Activated CD4-positive, alpha-beta T cell treated with anti-CD3 and anti-CD28 coated beads, Interleukin-2, amount 50 U/mL, for 4 hours (primary cell): ENCODE data around the gene CDK12.
A peak's percentile ranks its signal among the peaks of the same experiment; 100 is the strongest.
"Not testable (repeated sequence)": the region's sequence is repeated elsewhere in the genome, so short reads cannot be mapped to it uniquely, and the experiment has no call there.

Experiments used
- DNase-seq, 2 experiments: peaks; one replicate each; pipeline ENCODE4 v3.0.0-alpha.2; 2020

Gene CDK12

DNA sequence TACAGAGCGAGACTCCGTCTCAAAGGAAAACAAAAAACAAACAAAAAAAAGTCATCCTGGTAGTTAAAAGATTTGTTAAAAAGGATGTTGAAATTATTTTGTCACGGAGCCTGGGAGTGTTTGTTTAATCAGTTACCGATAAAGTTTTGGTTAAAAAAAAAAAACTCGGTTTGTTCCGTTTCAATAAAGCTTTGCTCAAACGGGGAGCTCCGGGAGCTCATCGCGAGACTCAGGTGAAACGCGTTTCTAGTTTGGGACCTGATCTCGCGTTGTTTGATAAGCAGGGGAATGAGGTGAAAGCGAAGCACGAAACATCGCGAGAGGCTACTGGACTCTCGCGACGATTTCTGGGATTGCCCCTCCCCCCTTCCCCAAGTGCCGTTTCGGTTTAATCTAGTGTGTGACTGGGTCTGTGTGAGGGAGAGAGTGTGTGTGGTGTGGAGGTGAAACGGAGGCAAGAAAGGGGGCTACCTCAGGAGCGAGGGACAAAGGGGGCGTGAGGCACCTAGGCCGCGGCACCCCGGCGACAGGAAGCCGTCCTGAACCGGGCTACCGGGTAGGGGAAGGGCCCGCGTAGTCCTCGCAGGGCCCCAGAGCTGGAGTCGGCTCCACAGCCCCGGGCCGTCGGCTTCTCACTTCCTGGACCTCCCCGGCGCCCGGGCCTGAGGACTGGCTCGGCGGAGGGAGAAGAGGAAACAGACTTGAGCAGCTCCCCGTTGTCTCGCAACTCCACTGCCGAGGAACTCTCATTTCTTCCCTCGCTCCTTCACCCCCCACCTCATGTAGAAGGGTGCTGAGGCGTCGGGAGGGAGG, at the start of gene CDK12:
Gene CDK12 (plus strand): TSS at position 374 of the 813 bp plus-strand sequence. CDS start 586 bp downstream, outside the sequence.
- peak; percentile 92 for DNase-seq

DNA sequence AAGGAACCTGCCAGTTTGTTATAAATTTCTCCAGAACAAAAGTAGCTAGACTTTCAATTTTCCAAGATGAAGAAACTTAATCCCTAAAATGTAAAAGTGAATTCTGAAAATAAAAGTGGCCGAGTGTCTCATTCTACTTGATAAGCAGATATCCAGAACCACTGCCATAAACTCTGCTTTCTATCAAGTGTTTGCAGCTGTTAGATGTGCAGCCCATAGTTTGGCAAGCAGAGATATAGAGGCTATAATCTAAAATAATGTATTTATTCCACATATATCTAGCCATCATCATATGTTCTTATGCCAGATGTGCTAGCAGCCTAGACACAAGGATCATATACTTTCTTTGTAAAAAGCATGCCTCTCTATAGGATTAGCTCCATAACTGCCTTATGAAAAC, 45.1 kb upstream of the CDK12 start:
- DNase-seq: no peak

- DNase-seq: no peak
Observed at GRCh38 chr17:39429600-39429999, 31.7 kb upstream of the CDK12 start.

DNA sequence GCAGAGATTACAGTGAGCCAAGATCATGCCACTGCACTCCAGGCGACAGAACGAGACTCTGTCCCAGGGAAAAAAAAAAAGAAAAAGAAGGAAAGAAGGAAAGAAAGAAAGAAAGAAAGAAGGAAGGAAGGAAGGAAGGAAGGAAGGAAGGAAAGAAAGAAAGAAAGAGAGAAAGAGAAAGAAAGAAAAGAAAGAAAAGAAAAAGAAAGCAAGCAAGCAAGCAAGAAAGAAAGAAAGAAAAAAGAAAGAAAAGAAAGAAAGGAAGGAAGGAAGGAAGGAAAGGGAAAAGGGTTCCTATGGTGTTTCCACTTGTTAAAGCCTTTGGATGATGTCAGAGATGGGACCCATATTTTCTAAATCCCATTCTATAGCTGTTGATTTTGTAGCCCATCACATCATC, 21.4 kb upstream of the CDK12 start:
- DNase-seq: not testable (repeated sequence)

- no peak for DNase-seq
Observed at GRCh38 chr17:39443326-39443725, 18.0 kb upstream of the CDK12 start.

- no peak for DNase-seq
Observed at GRCh38 chr17:39447561-39447960, 13.7 kb upstream of the CDK12 start.

DNA sequence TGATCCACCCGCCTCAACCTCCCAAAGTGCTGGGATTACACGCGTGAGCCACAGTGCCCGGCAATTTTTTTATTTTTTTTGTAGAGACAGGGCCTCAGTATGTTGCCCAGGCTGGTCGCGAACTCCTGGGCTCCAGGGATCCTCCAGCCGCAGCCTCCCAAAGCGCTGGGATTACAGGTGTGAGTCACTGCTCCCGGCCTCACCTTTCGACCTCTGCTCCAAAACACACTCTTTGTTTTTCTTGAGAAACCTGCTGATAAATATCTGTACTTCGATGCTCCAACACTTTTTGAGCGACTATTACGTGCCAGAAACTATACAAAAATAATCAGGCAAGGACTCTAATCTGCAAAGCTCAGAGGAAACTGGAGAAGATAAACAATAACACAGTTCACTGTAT, 11.2 kb upstream of the CDK12 start:
- no peak for DNase-seq

GRCh38 chr17:39450847-39451581, 10.3 kb upstream of the CDK12 start, which contains the start of gene MED1:
Gene MED1 (minus strand): TSS chr17:39451263. CDS start chr17:39451062, 201 bp downstream.
- DNase-seq: peak; percentile 86 to 87

DNA sequence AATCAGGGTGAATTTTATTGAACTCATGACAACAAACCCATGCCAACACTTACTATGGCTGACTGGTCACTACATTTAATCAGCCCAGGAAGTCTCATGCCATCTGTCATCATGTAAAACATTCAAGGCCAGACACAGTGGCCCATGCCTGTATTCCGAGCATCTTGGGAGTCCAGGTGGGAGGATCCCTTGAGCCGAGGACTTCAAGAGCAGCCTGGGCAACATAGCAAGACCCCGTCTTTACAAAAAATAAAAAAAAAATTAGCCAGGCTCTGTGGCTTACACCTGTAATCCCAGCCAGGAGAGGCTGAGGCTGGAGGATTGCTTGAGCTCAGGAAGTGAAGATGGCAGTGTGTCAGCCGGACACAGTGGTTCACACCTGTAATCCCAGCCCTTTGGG, 5.4 kb upstream of the CDK12 start:
- DNase-seq: no peak

DNA sequence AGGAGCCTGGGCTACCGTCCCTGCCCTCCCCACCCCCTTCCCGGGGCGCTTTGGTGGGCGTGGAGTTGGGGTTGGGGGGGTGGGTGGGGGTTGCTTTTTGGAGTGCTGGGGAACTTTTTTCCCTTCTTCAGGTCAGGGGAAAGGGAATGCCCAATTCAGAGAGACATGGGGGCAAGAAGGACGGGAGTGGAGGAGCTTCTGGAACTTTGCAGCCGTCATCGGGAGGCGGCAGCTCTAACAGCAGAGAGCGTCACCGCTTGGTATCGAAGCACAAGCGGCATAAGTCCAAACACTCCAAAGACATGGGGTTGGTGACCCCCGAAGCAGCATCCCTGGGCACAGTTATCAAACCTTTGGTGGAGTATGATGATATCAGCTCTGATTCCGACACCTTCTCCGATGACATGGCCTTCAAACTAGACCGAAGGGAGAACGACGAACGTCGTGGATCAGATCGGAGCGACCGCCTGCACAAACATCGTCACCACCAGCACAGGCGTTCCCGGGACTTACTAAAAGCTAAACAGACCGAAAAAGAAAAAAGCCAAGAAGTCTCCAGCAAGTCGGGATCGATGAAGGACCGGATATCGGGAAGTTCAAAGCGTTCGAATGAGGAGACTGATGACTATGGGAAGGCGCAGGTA, 762 bp downstream of the CDK12 start:
- peak; percentile 15 to 16 for DNase-seq

GRCh38 chr17:39462631-39463375, 1.5 kb downstream of the CDK12 start:
- no peak for DNase-seq

- DNase-seq: not testable (repeated sequence)
Observed at GRCh38 chr17:39464639-39465181, 3.4 kb downstream of the CDK12 start.

- DNase-seq: not testable (repeated sequence)
Observed at GRCh38 chr17:39468610-39469009, 7.3 kb downstream of the CDK12 start.

DNA sequence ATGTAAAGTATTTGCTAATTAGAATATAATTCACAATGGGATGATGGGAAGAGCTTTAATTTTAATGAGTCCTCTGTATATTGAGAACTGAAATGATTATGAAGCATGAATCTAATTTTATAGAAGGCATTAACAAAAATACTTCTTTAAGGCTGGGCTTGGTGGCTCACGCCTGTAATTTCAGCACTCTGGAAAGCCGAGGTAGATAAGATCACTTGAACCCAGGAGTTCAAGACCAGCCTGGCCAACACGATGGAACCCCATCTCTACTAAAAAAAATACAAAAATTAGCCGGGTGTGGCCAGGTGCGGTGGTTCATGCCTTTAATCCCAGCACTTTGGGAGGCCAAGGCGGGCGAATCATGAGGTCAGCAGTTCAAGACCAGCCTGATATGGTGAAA, 12.0 kb downstream of the CDK12 start:
- DNase-seq: no peak

DNA sequence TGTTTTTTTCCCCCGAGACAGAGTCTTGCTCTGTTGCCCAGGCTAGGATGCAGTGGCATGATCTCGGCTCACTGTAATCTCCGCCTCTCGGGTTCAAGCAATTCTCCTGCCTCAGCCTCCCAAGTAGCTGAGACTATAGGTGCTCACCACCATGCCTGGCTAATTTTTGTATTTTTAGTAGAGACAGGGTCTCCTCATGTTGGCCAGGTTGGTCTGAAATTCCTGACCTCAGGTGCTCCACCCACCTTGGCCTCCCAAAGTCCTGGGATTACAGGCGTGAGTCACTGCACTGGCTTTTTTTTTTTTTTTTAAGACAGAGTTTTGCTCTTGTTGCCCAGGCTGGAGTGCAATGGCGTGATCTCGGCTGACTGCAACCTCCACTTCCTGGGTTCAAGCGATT, 18.3 kb downstream of the CDK12 start:
- DNase-seq: not testable (repeated sequence)

DNA sequence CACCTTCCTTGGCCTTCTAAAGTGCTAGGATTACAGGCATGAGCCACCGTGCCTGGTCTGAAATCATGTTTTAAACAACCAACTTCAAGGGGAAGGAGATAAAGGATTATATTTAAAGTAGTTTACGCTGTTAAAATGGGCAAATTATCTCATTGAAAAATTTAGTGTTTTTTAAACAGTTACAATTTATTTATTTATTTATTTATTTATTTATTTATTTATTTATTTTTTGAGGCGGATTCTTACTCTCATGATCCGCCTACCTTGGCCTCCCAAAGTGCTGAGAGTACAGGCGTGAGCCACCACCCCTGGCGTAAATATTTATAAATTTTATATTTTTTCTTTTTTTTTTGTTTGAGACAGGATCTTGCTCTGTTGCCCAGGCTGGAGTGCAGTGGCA, 22.2 kb downstream of the CDK12 start:
- no peak for DNase-seq

- no peak for DNase-seq
Observed at GRCh38 chr17:39484178-39484577, 22.9 kb downstream of the CDK12 start.

- no peak for DNase-seq
Observed at GRCh38 chr17:39485555-39485954, 24.3 kb downstream of the CDK12 start.

DNA sequence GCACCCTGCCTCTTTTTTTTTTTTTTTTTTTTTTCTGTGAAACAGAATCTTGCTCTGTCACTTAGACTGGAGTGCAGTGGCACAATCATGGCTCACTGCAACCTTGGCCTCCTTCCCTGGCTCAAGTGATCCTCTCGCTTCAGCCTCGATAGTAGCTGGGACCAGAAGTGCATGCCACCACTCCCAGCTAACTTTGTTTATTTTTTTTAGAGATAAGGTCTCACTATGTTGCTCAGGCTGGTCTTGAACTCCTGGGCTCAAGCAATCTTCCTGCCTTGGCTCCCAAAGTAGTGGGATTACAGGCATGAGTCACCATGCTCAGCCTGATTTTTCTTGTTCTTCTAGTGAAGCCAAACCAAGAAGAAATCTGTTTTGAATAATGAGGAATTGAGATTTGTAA, 25.0 kb downstream of the CDK12 start:
- no peak for DNase-seq

GRCh38 chr17:39487490-39487889, 26.2 kb downstream of the CDK12 start:
- DNase-seq: not testable (repeated sequence)

DNA sequence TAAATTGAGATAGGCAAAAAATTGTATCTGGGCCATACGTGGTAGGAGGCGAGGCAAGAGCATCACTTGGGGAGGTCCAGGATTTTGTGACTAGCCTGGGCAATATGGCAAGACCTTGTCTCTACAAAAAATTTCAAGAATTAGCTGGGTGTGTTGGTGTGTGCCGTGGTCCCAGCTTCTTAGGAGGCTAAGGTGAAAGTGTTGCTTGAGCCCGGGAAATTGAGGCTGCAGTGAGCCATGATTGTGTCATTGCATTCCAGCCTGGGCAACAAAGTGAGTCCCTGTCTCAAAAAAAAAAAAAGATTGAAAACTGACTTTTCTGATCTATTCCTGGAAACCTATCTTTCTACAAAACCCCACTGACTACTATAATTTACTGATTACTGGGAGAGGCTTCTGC, 26.7 kb downstream of the CDK12 start:
- DNase-seq: no peak

GRCh38 chr17:39496921-39497320, 35.6 kb downstream of the CDK12 start:
- not testable (repeated sequence) for DNase-seq

DNA sequence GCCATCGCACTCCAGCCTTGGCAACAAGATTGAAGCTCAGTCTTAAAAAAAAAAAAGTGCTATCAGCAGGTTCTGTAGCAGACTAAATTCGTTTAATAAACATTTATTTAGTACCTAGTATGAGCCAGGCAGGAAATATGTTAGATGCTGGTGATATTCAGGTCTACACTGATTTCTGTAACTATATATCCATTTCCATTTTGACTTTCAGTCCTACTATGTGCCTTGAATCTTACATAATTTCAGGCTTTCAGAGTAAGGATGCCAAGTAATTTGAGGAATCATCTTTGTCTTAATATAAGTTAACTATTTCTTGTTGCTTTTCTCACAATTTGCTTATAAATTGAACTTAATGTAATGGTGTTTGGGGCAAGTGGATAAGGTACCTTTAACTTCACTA, 46.2 kb downstream of the CDK12 start:
- DNase-seq: no peak
